TTC549 (cell line): ENCODE data around the gene CYP4A22.
"Not testable (repeated sequence)": the region's sequence is repeated elsewhere in the genome, so short reads cannot be mapped to it uniquely, and the experiment has no call there.

ENCODE experiments used
- FAIRE-seq: peaks from 2 replicates; lab custom pipeline; 2012; peaks lifted over from hg19 to GRCh38; lab: Jason Lieb, UNC

CYP4A22 gene

DNA sequence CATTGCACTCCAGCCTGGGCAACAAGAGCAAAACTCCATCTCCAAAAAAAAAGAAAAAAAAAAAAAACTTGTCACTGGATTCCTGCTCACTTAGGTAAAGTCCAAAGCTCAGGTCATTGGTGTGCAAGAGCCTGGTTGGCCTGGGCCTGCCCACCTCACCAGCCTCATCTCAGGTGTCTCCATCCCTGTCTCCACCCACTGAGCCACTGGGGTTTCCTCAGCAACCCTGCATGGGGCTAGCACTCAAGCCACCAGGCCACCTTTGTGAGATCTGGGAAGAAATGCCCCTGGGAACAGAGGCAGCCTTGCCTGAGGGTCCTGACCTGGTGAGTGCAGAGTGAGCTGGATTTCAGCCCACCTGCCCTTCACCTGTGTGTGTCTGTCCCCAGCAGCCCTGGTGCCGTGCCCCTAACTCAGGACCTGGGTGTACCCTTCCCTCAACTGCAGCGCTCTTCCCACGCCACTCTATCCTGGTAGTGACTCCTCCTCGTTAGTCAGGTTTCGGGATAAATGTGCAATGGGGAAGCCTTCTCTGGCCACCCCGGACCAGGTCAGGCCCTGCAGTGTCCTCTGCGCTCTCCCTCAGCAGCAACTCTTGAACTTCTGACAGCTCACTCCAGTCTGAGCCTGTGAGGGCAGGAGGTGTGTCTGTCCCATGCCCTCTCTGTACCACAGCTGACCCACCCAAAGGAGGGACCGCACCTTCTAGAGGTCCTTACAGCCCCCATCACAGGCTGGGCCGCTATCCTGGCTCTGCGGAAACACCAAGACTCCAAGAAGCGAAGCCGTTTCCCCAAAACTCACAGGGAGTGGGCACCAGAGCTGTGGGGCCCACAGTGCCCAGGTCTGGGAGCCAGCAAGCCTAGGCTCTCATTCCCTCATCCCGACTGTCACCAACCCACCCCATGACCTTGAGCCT, 49.3 kb downstream of the CYP4A22 start:
- FAIRE-seq = no peak

DNA sequence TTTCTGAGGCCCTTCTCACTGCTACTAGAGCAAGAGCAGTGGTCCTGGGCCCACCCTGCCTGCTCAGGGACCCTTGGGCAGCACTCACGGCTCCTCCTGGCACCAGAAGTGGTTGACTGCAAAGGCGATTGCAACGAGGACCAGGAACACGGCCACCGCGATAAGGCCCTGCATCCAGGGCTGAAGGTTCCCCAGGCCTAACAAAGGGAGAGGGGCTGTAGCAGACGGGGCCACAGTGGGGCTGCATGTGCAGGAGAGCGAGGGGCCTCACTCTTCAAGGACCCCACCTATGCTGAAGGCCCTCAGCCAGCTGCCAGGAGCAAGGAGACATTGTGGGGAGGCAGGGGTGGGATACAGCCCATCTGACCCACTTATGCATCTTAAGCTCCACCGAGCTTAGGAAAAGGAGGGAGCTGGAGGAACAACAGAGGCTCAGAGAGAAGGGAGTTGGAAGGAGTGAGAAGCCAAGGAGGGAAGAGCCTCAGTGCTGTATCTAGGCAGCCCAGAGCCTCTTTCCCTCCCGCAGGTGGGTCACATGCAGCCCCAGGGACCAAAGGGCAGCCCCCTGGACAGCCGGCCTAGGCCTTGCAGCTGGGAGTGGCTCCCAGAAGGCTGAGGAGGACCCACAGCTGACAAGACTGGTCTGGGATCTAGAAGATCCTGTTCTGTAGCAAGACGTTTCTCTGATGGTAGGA, 50.1 kb downstream of the CYP4A22 start:
- no peak for FAIRE-seq

DNA sequence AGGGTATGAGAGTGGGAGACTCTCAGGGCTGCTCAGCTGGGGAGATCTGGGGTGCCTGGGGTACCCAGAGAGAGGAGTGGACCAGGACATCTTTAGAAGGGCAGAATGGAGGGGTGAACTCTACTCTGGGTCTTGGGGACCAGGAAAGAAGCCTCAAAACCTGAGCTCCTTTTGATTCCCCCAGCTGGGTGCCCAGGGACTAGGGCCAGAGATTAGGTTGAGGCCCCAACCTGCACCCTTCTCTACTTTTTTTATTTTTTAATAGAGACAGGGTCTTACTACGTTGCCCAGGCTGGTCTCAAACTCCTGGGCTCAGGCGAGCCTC, 50.6 kb downstream of the CYP4A22 start:
- no peak for FAIRE-seq

DNA sequence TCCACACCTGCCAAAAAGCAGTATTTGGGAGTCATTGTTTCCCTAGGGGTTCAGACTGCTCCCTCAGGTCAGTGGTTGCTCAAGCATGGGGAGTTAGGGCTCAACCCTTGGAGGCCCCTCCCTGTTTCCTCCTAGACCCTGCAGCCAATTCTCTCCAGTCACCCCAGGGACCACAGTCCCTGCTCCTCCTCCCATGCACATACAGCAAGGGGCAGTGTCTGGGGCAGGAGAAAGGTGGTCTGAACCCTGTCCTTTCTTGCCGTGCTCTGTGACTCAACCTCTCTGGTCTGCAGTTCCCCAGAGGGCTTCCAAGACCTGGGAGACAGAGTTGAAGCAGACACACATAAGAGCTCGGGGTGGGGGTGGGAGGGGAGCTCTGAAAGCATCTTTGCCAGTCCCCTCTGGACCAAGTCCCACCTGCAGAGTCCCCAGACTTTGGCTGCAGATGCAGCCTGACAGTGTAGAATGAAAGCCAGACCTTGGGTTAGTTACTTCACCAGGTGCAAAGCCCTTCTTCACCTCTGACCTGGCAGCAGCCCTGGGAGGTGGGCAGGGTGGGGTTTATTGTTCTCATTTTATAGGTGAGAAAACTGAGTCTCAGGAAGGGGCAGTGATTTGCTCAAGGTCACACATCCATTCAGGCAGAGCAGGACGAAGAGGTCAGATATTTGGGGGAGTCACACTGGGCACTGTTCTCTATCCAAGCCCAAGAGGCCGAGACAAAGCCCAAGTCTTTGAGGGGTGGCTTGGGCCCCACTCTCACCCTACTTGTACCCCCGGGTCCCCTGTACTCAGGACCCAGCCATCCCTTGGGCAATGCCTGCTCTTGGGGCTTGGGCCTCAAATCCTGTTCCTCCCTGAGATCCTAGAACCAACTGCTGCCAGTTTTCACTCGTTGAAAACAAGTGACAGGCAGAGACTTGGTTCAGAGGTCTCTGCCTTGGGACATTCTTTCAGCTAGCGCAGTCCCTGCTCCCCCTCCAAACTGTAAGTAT, 51.8 kb downstream of the CYP4A22 start:
- FAIRE-seq = no peak

DNA sequence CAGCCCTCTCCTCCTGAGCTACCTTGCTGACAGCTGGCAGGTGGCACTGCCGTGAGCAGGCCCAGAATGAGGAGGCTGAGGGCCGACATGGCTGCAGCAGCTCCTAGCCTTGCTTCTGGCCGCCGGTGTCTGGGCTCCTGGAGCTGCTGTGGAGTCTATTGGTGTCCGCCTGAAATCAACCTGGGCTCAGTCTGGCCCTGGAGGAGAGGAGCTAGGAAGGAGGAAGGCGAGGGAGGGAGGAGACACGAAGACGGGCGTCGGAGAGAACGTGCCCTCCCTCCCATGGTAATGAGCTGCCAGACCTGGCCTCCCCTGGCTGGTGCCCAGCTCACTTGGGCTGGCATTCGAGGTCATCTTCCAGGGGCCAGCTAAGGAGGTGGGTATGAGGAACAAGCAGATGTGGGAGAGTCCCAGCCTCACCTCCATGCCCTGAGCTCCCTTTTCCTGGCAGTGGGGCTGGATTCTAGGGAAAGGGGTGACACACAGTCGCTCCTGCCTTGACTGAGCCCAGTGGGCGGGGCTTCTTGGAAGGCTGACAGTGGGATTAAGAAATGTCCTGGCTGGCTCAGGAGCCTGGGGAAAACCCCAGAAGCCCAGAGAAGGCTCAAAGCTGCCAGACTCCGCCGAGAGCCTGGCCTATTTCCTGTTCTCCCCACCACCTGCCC, 52.7 kb downstream of the CYP4A22 start, which contains the start of gene PDZK1IP1:
TSS of gene PDZK1IP1 (minus strand) at position 193 of the 665 bp plus-strand sequence. CDS start at position 89, 104 bp downstream.
- FAIRE-seq = no peak

DNA sequence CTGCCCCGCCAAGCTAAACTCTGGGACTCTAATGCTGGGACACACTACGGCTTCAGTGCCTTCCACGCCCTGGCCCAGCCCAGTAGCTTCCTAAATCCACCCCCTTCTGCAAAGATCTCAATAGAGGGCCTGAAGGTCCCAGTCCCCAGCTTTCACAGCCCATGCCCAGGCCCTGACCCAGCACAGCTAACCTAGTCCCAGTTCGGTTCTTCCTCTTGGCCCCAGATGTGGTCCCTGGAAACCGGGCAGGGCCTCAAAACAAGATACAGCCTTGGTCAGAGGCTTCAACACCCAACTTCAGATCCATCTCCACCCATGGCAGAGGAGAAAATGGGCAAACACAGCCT, 53.2 kb downstream of the CYP4A22 start:
- no peak for FAIRE-seq

DNA sequence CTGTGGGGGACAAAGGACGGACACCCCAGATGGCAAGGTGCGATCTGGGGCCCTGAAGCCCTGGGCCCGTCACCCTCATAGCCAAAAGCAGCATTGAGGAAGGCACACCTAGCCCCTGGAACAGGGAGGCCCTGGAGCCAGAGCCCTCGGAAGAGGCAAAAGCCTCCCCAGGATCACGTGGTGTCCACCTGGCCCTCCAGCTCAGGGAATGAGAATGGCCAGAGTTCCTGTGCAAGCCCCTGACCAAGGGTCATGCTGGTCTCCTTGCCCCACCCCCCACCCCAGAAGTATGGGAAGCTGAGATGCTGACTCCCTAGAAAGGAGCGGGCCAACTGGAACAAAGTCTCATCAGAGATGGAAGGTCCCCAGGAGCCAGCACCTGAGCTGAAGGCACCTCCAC, 53.6 kb downstream of the CYP4A22 start:
- FAIRE-seq = no peak

DNA sequence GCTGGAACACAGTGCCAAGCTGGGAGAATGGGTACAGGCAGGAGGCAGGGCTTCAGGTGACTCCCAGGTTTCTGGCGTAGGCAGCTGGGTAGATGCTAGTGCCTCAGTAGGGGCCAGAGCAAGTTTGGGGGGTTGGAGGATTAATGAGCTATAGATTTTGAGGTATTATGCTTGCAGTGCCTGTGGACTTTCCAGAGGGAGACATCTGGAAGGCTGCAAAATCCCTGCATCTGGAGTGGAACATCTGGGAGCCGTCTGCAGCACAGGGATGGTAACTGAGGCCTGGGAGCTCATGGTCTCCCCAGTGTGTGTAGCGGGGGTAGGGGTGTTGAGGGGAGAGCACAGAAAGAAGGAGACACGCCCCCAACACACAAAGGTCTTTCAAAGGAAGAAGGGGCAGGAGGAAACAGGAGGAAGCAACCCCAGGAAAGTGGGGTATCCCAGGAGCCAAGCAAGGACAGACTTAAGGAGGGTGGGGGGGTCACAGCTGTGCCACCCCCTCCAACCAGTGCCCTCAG, 54.8 kb downstream of the CYP4A22 start:
- no peak for FAIRE-seq

DNA sequence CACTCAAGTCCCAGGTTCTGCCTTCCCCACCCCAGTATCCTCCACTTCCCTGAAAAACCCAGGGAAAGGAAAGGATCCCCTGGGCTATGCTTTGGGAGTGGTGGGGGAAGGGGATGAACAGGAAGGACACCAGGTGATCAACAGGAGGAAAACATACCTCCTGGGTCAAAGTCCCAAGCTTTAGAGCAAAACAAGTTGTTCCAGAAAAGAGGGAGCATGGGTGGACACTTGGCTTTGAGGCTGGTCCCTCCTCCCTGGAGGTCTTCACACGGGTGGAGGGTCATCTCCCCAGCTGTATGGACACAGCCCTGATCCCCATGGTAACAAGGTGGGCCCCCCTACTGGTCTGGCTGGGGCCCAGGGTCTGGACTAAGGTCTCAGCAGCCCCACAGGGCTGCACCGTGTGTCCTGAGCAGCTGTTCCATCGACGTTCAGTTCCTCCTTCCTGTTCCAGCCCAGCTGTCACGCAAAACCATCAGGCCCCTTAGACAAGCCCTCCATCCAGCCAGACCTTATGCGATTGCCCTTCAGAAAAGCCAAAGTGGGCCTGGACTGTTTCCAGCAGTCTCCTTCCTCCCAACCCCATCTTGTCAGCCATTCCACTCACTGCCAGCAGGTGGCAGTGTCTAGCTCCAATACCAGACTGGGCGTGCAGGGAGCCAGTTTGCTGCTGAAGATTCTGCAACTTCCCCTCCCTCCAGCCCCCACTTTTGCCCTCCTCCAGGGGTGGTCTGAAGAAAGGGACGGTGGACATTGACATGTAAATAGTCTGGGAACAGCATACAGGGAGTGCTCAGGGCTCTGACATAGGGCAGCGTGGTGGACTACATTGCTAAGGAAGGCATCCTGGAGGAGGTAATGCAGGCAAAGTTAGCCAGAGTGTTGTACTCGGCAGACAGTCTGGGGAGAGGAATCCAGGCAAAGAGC, 55.5 kb downstream of the CYP4A22 start:
- FAIRE-seq = no peak

DNA sequence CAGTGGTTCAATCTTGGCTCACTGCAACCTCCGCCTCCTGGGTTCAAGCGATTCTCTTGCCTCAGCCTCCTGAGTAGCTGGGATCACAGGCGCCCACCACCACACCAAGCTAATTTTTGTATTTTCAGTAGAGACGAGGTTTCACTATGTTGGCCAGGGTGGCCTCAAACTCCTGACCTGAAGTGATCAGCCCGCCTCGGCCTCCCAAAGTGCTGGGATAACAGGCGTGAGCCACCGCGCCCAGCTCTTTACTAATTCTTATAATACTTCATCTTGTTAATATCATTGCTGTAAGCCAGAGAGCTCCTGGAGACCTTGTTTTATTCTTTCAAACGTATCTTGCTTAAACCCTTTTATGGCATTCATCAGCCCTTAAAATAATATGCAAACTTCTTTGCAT, 56.3 kb downstream of the CYP4A22 start:
- FAIRE-seq = not testable (repeated sequence)

DNA sequence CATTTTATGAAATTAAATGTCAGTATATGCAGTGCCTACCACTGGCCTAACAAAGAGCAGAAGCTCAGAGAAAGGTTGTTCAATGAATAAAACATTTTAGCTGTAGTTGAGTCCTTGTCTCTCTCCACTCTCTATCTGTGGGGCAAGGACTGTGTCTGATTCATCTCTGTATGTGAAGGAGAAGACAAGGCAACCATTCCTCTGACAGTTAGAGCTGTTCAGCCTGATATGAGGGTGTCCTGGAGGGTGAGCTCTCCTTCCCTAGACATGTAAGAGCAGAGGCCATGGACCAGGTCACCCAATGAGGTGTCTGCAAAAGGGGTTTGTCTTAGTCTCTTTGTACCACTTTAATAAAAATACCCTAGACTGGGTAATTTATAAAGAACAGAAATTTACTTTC, 57.1 kb downstream of the CYP4A22 start:
- no peak for FAIRE-seq

DNA sequence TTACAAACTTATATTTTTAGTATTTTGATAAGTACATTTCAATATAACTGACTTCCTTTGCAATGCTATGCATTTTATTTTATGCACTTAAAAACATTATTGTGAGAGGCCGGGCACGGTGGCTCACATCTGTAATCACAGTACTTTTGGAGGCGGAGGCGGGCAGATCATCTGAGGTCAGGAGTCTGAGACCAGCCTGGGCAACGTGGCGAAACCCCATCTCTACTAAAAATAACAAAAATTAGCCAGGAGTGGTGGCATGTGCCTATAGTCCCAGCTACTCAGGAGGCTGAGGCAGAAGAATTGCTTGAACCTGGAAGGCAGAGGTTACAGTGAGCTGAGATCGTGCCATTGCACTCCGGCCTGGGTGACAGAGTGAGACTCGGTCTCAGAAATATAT, 58.7 kb downstream of the CYP4A22 start:
- not testable (repeated sequence) for FAIRE-seq

DNA sequence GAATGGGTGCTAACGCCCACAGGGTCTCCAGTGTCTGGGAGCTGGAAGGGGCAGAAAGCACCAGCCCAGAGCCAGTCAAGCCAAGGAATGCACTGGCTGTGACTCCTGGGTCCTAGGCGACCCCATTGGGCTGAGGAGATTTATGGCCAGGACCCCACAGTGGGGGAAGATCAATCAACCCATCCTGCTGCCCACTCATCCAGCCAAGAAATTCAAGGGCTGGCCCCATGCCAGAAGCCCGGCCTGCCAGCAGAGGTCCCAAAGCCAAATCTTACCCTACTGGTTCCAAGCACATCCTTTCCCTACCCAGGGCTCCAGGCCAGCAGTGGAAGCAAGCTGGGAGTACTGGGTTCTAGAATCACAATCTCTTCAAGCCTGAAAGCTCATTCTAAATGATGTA, 59.4 kb downstream of the CYP4A22 start:
- no peak for FAIRE-seq

DNA sequence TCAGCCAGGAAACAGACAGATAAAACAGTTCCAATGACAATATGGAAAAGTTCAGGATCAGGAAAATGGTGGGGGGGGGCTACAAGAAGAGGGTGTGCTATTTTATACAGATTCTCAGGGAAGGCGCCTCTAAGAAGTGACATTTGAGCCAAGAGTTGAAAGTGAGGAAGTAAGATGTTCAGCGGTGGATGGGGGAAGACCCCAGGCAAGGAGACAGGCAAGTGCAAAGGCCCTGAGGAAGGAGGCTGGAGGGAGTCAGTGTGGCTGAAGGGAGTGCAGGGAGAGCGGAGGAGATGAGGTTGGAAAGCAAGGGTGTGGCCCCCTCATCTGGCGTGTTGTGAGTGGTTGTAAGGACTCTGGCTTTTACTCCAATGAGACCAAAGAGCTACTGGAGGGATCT, 61.0 kb downstream of the CYP4A22 start:
- no peak for FAIRE-seq
